ENCODE results near the gene KHK.

The KHK gene

DNA sequence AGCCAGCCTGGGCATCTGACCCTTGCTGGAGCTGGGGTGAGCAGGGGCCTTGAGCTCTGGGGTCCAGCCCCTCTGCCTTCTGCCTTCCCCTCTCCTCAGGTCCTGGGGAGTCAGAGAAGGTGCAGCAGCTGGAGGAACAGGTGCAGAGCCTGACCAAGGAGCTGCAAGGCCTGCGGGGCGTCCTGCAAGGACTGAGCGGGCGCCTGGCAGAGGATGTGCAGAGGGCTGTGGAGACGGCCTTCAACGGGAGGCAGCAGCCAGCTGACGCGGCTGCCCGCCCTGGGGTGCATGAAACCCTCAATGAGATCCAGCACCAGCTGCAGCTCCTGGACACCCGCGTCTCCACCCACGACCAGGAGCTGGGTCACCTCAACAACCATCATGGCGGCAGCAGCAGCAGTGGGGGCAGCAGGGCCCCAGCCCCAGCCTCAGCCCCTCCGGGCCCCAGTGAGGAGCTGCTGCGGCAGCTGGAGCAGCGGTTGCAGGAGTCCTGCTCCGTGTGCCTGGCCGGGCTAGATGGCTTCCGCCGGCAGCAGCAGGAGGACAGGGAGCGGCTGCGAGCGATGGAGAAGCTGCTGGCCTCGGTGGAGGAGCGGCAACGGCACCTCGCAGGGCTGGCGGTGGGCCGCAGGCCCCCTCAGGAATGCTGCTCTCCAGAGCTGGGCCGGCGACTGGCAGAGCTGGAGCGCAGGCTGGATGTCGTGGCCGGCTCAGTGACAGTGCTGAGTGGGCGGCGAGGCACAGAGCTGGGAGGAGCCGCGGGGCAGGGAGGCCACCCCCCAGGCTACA is 4.4 kb upstream of the KHK start:
- no peak for DNase-seq (ENCODE audit: low read depth in 2 of 2)

GRCh38 chr2:27082773-27083409 is 3.7 kb upstream of the KHK start:
- DNase-seq (ENCODE audit: low read depth in 2 of 2), result no peak

DNA sequence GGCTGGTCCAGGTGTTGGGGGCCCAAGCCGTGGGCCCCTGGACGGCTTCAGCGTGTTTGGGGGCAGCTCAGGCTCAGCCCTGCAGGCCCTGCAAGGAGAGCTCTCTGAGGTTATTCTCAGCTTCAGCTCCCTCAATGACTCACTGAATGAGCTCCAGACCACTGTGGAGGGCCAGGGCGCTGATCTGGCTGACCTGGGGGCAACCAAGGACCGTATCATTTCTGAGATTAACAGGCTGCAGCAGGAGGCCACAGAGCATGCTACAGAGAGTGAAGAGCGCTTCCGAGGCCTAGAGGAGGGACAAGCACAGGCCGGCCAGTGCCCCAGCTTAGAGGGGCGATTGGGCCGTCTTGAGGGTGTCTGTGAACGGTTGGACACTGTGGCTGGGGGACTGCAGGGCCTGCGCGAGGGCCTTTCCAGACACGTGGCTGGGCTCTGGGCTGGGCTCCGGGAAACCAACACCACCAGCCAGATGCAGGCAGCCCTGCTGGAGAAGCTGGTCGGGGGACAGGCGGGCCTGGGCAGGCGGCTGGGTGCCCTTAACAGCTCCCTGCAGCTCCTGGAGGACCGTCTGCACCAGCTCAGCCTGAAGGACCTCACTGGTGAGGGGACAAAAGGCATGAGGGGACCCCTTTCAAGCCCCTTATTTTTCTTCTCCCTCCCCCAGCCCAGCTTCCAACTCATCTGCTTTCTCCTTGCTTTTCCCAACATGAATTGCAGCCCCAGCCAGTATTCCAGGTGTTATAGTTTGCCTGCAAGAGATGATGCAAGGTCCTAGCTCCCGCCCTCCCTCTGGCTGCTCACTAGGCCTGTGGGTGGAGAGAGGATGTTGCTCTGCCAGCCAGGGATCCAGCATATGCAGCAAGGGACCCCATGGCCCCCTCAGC is 2.9 kb upstream of the KHK start:
- no peak for DNase-seq (ENCODE audit: low read depth in 2 of 2)

DNA sequence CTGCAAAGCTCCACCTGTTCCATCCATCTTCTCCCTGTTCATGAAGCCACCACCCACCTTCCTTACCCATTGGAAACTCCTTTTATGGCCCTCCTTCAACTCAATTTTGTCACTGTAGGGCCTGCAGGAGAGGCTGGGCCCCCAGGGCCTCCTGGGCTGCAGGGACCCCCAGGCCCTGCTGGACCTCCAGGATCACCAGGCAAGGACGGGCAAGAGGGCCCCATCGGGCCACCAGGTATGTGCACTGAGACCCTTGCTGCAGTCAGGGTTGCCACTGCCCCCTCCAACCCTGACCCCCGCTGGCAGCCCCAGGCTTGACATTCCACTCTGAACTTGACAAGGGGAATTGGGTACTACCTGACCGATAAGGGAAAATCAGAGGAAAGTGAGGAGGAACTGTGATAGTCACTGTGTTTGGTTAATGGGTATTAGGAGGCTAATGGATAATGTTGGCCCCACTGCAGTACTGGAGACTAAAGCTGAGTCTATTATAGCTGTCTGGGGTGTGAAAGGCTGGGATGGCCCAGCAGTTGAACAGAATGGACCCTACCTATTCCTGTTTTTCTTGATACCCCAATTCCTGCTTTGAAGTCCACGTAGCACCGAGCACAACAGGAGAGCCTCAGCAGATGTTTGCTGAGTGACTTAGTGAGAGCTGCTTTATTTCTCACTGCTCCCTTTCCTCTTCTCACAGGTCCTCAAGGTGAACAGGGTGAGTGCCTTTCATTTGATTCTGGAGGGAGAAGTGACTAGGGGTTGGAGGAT is 2.1 kb upstream of the KHK start:
- no peak for DNase-seq (ENCODE audit: low read depth in 2 of 2)

DNA sequence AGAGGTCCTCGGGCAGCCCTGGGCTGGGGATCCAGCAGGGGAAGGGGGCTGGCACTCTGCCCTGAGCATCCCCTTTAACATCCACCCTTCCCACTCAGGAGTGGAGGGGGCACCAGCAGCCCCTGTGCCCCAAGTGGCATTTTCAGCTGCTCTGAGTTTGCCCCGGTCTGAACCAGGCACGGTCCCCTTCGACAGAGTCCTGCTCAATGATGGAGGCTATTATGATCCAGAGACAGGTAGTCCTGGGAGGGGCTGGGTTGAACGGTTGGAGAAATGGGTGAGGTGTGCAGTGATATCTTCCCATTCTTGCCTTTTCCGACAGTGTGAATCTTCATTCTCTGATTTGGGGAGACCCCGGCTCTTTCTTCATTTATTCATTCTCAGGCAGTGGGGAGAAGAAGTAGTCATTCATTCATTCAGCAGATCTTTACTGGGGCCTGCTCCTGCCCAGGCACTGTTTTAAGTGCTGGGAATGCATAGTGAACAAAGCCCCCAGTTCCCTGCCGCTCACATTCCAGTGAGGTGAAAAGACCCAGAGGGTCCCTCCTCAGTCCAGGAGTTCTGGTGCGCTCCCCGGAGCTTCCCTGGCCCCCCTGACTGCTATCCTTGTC is 1.4 kb upstream of the KHK start:
- no peak for DNase-seq (ENCODE audit: low read depth in 2 of 2)

- no peak for DNase-seq (ENCODE audit: low read depth in 2 of 2)
Measured at GRCh38 chr2:27085673-27086089, 891 bp upstream of the KHK start.

DNA sequence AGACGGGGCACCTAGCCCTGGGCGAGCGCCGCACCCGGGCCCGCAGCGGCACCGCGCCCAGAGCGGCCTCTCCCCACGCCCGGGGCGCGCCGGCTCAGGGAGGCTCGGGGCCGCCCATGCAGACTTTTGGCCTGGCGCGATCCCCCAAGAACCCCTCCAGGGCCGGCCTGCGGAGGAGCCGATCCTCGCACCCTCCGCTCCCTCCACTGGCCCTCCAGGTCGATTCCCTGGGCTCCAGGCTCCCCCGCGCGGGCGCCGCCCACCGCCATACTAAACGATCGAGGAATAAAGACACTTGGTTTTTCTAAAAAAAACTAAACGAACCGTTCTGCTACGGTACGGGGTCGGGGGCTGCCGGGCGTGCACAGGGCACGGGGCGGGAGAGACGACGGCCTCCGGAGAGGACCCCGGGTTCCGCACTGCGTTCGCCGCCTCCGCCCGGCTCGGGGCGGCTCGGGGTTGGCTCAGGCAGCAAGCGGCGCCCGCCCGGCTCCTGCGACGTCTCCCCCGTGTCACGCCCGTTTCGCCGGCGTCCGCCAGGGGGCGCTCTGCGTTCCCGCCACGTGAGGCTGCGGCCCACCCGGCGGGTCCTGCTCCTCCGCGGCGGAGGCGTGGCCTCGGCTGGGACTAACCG is 365 bp upstream of the KHK start:
- peak; percentile 90 to 97 for DNase-seq (ENCODE audit: low read depth in 2 of 2)

GRCh38 chr2:27087823-27088410 is 1.3 kb downstream of the KHK start:
- DNase-seq (ENCODE audit: low read depth in 2 of 2), result no peak

GRCh38 chr2:27088634-27089033 is 2.1 kb downstream of the KHK start:
- no peak for DNase-seq (ENCODE audit: low read depth in 2 of 2)

DNA sequence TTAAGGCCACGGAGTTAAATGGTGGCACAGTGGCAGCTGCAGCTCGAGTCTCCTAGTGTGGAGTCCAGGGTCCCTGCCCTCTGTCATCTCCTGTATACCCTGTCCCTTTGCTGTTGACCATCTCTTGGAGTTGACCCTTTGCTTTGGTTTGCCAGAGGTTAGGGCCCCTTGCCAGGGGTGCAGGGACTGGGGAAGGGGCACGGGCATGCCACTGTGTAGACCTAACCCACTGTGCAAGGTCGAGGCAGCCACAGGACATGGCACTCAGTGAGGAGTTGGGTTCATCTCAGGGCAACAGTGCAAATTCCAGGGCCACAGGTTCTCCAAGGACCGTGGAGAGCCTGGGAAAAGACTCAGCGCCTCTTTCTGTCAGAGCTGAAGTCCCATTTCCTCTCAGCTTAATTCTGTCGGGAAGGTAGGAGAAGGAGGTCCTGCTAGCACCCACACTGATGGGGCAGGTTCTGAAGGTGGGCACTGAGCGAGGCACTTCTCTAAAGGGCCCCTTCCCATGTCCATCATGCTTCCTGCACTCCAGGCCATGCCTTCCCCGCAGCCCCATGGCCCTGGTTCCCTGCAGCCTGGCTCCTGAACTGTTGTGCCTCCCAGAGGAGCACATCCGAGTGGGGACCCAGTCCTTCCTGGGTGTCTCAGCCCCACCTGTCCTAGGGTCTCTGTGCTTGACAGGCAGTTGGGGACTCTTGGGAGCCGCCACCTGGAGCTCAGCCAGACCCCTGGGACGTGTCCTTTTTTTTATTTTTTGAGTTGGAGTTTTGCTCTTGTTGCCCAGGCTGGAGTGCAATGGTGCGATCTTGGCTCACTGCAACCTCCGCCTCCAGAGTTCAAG is 2.8 kb downstream of the KHK start:
- DNase-seq (ENCODE audit: low read depth in 2 of 2), result no peak

DNA sequence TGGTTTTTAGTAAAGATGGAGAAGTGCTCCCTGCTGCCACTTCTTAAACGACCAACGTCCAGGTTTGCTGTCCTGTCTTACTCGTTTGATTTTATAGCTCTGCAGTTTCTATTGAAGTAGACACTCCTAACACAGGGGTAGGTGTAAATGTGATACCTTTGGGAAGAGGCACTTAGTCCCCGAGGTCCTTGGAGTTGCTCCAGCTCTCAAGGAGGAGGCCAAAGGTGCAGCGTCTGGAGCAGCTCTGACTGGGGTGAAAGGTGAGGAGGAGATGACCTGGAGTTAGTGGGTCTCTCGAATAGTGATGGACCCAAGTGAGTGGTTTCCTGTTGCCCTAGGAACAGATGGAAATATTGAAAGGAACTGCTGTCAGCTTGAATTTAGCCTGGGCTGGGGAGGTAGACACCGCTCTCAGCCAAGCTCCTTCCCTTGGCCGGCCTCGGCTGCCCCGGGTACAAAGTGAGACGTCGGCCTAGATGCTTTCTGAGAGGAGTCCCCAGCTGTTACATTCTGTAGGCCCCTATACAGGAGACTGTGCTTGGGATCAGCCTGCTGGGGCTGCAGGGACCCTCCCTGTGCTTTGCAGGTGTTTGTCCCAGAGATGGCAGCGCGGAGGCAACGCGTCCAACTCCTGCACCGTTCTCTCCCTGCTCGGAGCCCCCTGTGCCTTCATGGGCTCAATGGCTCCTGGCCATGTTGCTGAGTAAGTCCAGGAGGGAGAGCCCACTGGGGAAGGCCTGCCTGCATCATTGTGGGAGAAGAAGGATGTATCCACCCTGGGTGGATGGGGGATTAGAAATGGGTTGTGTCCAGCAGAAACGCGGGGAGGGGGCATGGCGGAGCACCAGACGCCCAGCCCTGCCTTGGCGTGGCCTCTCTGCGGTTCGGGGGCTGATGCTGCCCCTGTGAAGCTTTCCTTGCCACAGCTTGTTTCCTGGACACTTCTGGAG is 5.4 kb downstream of the KHK start:
- DNase-seq (ENCODE audit: low read depth in 2 of 2), result no peak

- no peak for DNase-seq (ENCODE audit: low read depth in 2 of 2)
Measured at GRCh38 chr2:27092696-27093429, 6.3 kb downstream of the KHK start.

DNA sequence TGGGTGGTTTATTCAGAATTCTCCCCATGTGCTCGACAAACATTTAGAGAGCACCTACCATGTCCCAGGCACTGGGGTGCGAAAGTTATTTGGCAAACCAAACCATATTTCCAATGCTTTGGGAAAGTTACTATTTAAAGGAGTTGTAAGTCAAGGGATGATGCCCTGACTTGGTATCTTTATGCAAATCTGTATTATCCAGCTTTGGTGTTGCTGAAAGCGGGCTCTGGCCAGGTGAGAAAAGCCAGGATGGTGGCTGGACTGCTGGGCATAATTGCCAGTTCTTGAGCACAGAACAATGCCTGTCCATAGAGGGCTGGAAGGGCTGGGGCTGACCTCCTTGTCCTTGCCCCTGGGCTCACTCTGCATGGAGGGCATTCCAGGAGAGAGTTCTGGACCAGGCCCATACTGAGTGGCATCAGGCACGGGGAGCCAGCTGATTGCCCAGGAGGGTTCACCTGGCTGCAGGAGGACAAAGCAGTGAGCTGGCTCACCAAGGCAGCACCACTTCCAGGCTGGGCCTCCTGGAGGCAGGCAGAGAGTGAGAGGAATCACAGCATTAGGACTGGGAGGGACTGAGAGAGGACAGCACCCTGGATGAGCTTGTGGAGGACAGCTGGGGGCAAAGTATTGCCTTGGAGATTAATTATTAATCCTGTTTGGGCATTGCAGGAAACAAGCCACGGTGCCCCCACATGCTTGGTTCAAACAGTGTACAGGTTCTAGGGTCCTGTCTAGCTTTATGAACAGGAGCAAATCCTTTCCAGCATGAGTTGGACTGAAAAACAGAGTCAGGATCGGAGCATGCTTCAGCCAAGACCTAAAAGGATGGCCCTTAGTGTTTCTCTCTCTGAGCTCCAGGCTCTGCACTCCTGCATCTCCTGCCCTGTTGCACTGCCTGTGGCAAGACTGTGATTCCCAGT is 7.1 kb downstream of the KHK start:
- no peak for DNase-seq (ENCODE audit: low read depth in 2 of 2)

DNA sequence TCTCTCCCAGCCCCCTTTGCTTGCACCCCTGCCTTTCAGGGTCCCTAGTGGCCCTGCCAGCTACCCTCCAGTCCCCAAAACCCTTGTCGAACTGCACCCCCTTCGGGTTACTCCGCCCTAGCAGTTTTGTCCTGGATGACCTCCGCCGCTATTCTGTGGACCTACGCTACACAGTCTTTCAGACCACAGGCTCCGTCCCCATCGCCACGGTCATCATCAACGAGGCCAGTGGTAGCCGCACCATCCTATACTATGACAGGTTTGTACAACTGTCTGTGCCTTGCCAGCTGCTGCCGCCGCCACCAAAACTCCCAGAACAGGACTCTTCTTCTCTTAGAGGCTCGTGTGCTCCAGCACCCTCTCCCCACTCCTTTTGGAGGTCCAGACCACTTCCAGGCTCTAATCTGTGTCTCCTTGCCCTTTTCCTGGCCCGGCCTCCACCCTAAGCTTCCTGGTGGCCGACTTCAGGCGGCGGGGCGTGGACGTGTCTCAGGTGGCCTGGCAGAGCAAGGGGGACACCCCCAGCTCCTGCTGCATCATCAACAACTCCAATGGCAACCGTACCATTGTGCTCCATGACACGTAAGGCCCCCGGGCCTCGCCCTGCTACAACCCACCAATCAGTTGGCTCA is 7.9 kb downstream of the KHK start:
- DNase-seq (ENCODE audit: low read depth in 2 of 2), result no peak

DNA sequence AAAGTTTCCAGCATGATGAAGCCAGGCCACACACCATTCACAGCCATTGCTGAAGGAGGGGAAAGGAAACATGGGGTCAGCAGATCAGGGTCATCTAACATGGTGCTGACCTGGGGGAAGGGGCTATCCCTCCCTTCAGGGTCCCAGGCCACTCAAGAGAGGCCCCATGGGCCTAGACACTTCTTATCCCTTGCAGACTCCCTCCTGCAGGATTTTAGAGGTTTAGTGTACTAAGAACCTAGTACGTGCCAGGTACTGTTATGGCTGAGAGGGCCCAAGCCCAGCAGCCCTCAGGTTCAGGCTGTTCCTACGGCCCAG is 8.8 kb downstream of the KHK start:
- DNase-seq (ENCODE audit: low read depth in 2 of 2), result no peak

All from stimulated activated CD4-positive, alpha-beta T cell treated with anti-CD3 and anti-CD28 coated beads, Interleukin-15, amount 100 ng/mL, for 48 hours (primary cell).